Stomach (tissue), 9 donors: ENCODE measurements around the gene METTL15. TPM values are rescaled to one million over a fixed set of nuclear protein-coding genes. Genes with fewer than 3 reads are reported as not detected.

Source experiments
- DNase-seq, 2 donors: peaks; one replicate each; pipeline versions ENCODE4 v3.0.0 to v3.0.0-alpha.2; 2013 to 2019
- H3K27ac ChIP-seq, 5 donors: fragments of 200-600 bp in 4 of 5; sonication (generic) in 4 of 5; one replicate each; pipeline ENCODE4 v1.5.1; 2013 to 2019; ENCODE audit warnings: mild to moderate bottlenecking in 1 of 5, moderate library complexity in 1 of 5
- H3K27me3 ChIP-seq, 3 donors: fragments of 200-600 bp; sonication (generic); one replicate each; pipeline ENCODE4 v1.5.1; 2017 to 2019; ENCODE audit warnings: mixed run types in 1 of 3
- H3K36me3 ChIP-seq, 4 donors: fragments of 200-600 bp; sonication (generic); 1 replicate in 3 of 4; 2 replicates in 1 of 4; pipeline ENCODE4 v1.5.1; 2016 to 2019
- H3K4me1 ChIP-seq, 4 donors: fragments of 200-600 bp; sonication (generic); one replicate each; pipeline ENCODE4 v1.5.1; 2016 to 2019
- H3K4me3 ChIP-seq, 4 donors: fragments of 200-600 bp; sonication (generic) in 3 of 4; one replicate each; pipeline ENCODE4 v1.5.1; 2016 to 2019; ENCODE audit warnings: mild to moderate bottlenecking in 1 of 4
- H3K9me3 ChIP-seq, 4 donors: fragments of 200-600 bp; sonication (generic); one replicate each; pipeline ENCODE4 v1.5.1; 2016 to 2019
- CTCF ChIP-seq, 7 experiments: fragments of 450-650 bp in 4 of 7; fragments of 200-600 bp in 3 of 7; sonication (generic) in 3 of 7; IDR thresholded peaks; one replicate each; pipeline ENCODE4 v1.5.1; 2016 to 2019; ENCODE audit warnings: antibody characterized with exemption in 7 of 7, control low read depth in 2 of 7, mild to moderate bottlenecking in 1 of 7
- EP300 ChIP-seq: sonication (generic); formaldehyde crosslinking; IDR thresholded peaks from one replicate; pipeline ENCODE4 v1.6.1; 2017; ENCODE audit warnings: antibody characterized with exemption
- POLR2A ChIP-seq, 4 donors: fragments of 450-650 bp; IDR thresholded peaks; one replicate each; pipeline ENCODE4 v1.6.1; 2016; ENCODE audit warnings: antibody characterized with exemption in 4 of 4, control low read depth in 2 of 4, mild to moderate bottlenecking in 1 of 4, moderate library complexity in 1 of 4
- POLR2AphosphoS5 ChIP-seq, 3 donors: sonication (generic); formaldehyde crosslinking; IDR thresholded peaks; one replicate each; pipeline ENCODE4 v1.6.1; 2016; ENCODE audit warnings: antibody characterized with exemption in 3 of 3
- WGBS, 5 donors: extraction: QIAGEN DNeasy Blood & Tissue Kit in 3 of 5; methylation state at CpG; one replicate each; pipeline versions ENCODE4 v1.1.5 to v1.1.7; 2013 to 2018; 5-methylcytosine and 5-hydroxymethylcytosine counted together
- intact Hi-C: fragments of 100-400 bp; cut with DNase I; formaldehyde crosslinking; loops from one replicate; pipeline ENCODE4 v1.15.1; 2023; ENCODE audit warnings: low total_unique reads
- polyA plus RNA-seq, 3 donors: library from polyadenylated mRNA; stranded (reverse); fragments of 200-250 nt; gene quantifications; one replicate each; pipeline ENCODE4 v1.2.3, GENCODE V29; 2013
- total RNA-seq, 5 donors: library from RNA; depleted of rRNA; stranded (reverse); fragments of >200 nt; gene quantifications; one replicate each; pipeline versions ENCODE4 v1.1.0 to v1.2.3, GENCODE V29; 2014 to 2016
- donor health status: healthy with polysubstance abuse.
- donor health status: Bipolar disorder and iron deficiency.
- donor health status: healthy.

Gene METTL15
- total and polyA plus RNA-seq, 8 donors = 0.58 to 21.7 (median 8.7) TPM

GRCh38 chr11:28228196-28228895 lies 120.2 kb downstream of the METTL15 start:
- Histone ChIP-seq H3K4me1 (no peaks in the 10 kb centered on the region), H3K36me3 (no peaks in the 10 kb centered on the region), H3K27me3 (no peaks in the 10 kb centered on the region), H3K4me3 (no peak overlapping the region), H3K9me3 (no peaks in the 10 kb centered on the region), H3K27ac (no peak overlapping the region)
- intact Hi-C loops = no loop called here
- no peak for DNase-seq
- TF ChIP-seq EP300 = no peak
- no peak for TF ChIP-seq POLR2A (IDR thresholded peaks at IDR 0.05)
- no peak for TF ChIP-seq POLR2AphosphoS5 (IDR thresholded peaks at IDR 0.05)
- no peak for TF ChIP-seq CTCF (IDR thresholded peaks at IDR 0.05)

- intact Hi-C loops = no loop called here
- Histone ChIP-seq H3K9me3 (no peaks in the 10 kb centered on the region), H3K27me3 (no peaks in the 10 kb centered on the region), H3K4me3 (no peak overlapping the region), H3K27ac (no peak overlapping the region), H3K36me3 (no peaks in the 10 kb centered on the region), H3K4me1 (no peaks in the 10 kb centered on the region)
- no peak for DNase-seq
- no peak for TF ChIP-seq CTCF (IDR thresholded peaks at IDR 0.05)
- TF ChIP-seq POLR2AphosphoS5 (IDR thresholded peaks at IDR 0.05) = no peak
- no peak for TF ChIP-seq POLR2A (IDR thresholded peaks at IDR 0.05)
- no peak for TF ChIP-seq EP300
- WGBS, 5 donors = 95 to 100% (median 98%) methylated on average over 2 of the region's 2 CpGs
These were observed 123.3 kb downstream of the METTL15 start for GRCh38 chr11:28231475-28231874.

- TF ChIP-seq POLR2A (IDR thresholded peaks at IDR 0.05) (no peak), EP300 (no peak), POLR2AphosphoS5 (IDR thresholded peaks at IDR 0.05) (no peak), CTCF (IDR thresholded peaks at IDR 0.05) (no peak)
- WGBS, 5 donors = 88 to 95% (median 91%) methylated on average over 4 of the region's 4 CpGs
These were observed 124.5 kb downstream of the METTL15 start for GRCh38 chr11:28232649-28233048.

GRCh38 chr11:28241760-28242159 lies 133.6 kb downstream of the METTL15 start:
- intact Hi-C loops = no loop called here
- TF ChIP-seq EP300 (no peak), POLR2A (IDR thresholded peaks at IDR 0.05) (no peak), CTCF (IDR thresholded peaks at IDR 0.05) (no peak), POLR2AphosphoS5 (IDR thresholded peaks at IDR 0.05) (no peak)
- no peak overlapping the region for H3K4me3 ChIP-seq
- H3K4me1 ChIP-seq = no peaks in the 10 kb centered on the region
- H3K27ac ChIP-seq = no peak overlapping the region
- H3K9me3 ChIP-seq = no peaks in the 10 kb centered on the region
- H3K27me3 ChIP-seq = no peaks in the 10 kb centered on the region
- peaks cover 0 to 8% (median 2%) of the 10 kb centered on the region in 4 donors for H3K36me3 ChIP-seq
- no peak for DNase-seq

More at GRCh38 chr11:28232649-28233048, 124.5 kb downstream of the METTL15 start:
- intact Hi-C loops = no loop called here
- no peaks in the 10 kb centered on the region for H3K27me3 ChIP-seq
- no peak overlapping the region for H3K4me3 ChIP-seq
- no peaks in the 10 kb centered on the region for H3K36me3 ChIP-seq
- no peaks in the 10 kb centered on the region for H3K4me1 ChIP-seq
- no peak overlapping the region for H3K27ac ChIP-seq
- H3K9me3 ChIP-seq = no peaks in the 10 kb centered on the region
- no peak for DNase-seq
